Right lobe of liver (tissue), 6 donors: ENCODE results near the gene SLC24A4. TPM values are rescaled to one million over a fixed set of nuclear protein-coding genes. Genes with fewer than 3 reads are reported as not detected.
A peak's percentile ranks its signal among the peaks of the same experiment; 100 is the strongest.

Source experiments
- ATAC-seq, 4 donors: fragments of 200-7000 bp; cut with Tn5 transposase; one replicate each; pipeline ENCODE4 v1.9.1; 2020; ENCODE audit warnings: mild to moderate bottlenecking in 4 of 4, moderate library complexity in 4 of 4
- DNase-seq, 3 donors: peaks; one replicate each; pipeline ENCODE4 v3.0.0-alpha.2; 2020
- H3K27ac ChIP-seq, 3 donors: fragments of 200-600 bp; one replicate each; pipeline ENCODE4 v1.8.0; 2022
- H3K27me3 ChIP-seq, 2 donors: fragments of 200-600 bp; one replicate each; pipeline ENCODE4 v1.8.0; 2022
- H3K36me3 ChIP-seq, 4 donors: fragments of 200-600 bp; sonication (generic) in 1 of 4; one replicate each; pipeline versions ENCODE4 v1.5.1 to v1.8.0; 2017 to 2022; ENCODE audit warnings: control low read depth in 1 of 4
- H3K4me1 ChIP-seq, 4 donors: fragments of 200-600 bp; sonication (generic) in 1 of 4; one replicate each; pipeline versions ENCODE4 v1.5.1 to v1.8.0; 2017 to 2022; ENCODE audit warnings: control low read depth in 1 of 4
- H3K4me3 ChIP-seq, 3 donors: fragments of 200-600 bp; one replicate each; pipeline ENCODE4 v1.8.0; 2022
- H3K9me3 ChIP-seq, 4 donors: fragments of 200-600 bp; sonication (generic) in 1 of 4; one replicate each; pipeline versions ENCODE4 v1.5.1 to v1.8.0; 2017 to 2022; ENCODE audit warnings: control low read depth in 1 of 4
- CTCF ChIP-seq, 4 donors: fragments of 200-600 bp in 3 of 4; fragments of 450-650 bp in 1 of 4; IDR thresholded peaks; one replicate each; pipeline versions ENCODE4 v1.5.1 to v1.8.0; 2016 to 2022; ENCODE audit warnings: antibody characterized with exemption in 4 of 4, mild to moderate bottlenecking in 2 of 4
- POLR2A ChIP-seq: fragments of 450-650 bp; IDR thresholded peaks from one replicate; pipeline ENCODE4 v1.6.1; 2017; ENCODE audit warnings: antibody characterized with exemption, mild to moderate bottlenecking
- WGBS: methylation state at CpG from one replicate; pipeline ENCODE4 v1.1.6; 2018; ENCODE audit warnings: low coverage, low lambda C conversion rate; ENCODE audit not compliant: insufficient coverage; ENCODE audit errors: missing lambda C conversion rate; 5-methylcytosine and 5-hydroxymethylcytosine counted together
- intact Hi-C, 2 donors: fragments of 100-400 bp; cut with DNase I; formaldehyde crosslinking; loops; one replicate each; pipeline versions ENCODE4 v1.11.2 to v1.14.1; 2022
- total RNA-seq, 6 experiments: library from RNA; depleted of rRNA in 2 of 6; stranded (reverse); fragments of >200 nt in 2 of 6; fragmentation: NEBNext Ultra II Directional in 3 of 6; extraction: Animal tissue kit (Norgen Biotek cat#: 25700) in 3 of 6; gene quantifications; one replicate each; pipeline versions ENCODE4 v1.1.0 to v1.2.4, GENCODE V29; 2016 to 2023
- donor health status: DM: no; HTN: yes; CAD: no.
- donor health status: DM: no; HTN: no; CAD: no.
- donor health status: DM: no; HTN: no; CAD: no.
- donor health status: DM: no; HTN: yes; CAD: no.
- donor health status: DM: no; HTN: yes; CAD: no.

SLC24A4 gene
- total RNA-seq, 6 experiments from 2014 or later = 0.06 to 0.29 (median 0.21) TPM

GRCh38 chr14:92472860-92473259, 149.9 kb downstream of the SLC24A4 start:
- DNase-seq (no peak), ATAC-seq (peak in 2 of 4 donors; percentile 7 to 51)
- no peak for TF ChIP-seq CTCF (IDR thresholded peaks at IDR 0.05)
- no peak for TF ChIP-seq POLR2A
- Histone ChIP-seq H3K36me3 (no peaks in the 10 kb centered on the region), H3K27ac (no peak overlapping the region), H3K4me3 (no peak overlapping the region), H3K27me3 (no peaks in the 10 kb centered on the region), H3K4me1 (peaks cover 0 to 15% (median 3%) of the 10 kb centered on the region in 4 donors), H3K9me3 (no peaks in the 10 kb centered on the region)
- 60% methylated on average over 1 of the region's 1 CpG for WGBS
- intact Hi-C loops = no loop called here

GRCh38 chr14:92473261-92473968, 150.4 kb downstream of the SLC24A4 start:
- TF ChIP-seq POLR2A = no peak
- no peak for TF ChIP-seq CTCF (IDR thresholded peaks at IDR 0.05)
- H3K27ac ChIP-seq = no peak overlapping the region
- H3K9me3 ChIP-seq = no peaks in the 10 kb centered on the region
- WGBS = 25% methylated on average over 9 of the region's 9 CpGs
- H3K27me3 ChIP-seq = no peaks in the 10 kb centered on the region
- intact Hi-C loops = no loop called here
- H3K36me3 ChIP-seq = no peaks in the 10 kb centered on the region
- DNase-seq (no peak), ATAC-seq (peak; percentile 54 to 89 (median 80))
- H3K4me3 ChIP-seq = no peak overlapping the region
- H3K4me1 ChIP-seq = peaks cover 0 to 15% (median 3%) of the 10 kb centered on the region in 4 donors

GRCh38 chr14:92473969-92474535, 151.1 kb downstream of the SLC24A4 start:
- ATAC-seq (no peak), DNase-seq (no peak)
- WGBS = 83% methylated on average over 3 of the region's 3 CpGs

GRCh38 chr14:92475037-92475436, 152.1 kb downstream of the SLC24A4 start:
- TF ChIP-seq POLR2A = no peak
- TF ChIP-seq CTCF (IDR thresholded peaks at IDR 0.05) = no peak
- peak in 3 of 4 donors; percentile 34 to 57 (median 55) for ATAC-seq
- intact Hi-C loops = no loop called here
- H3K36me3 ChIP-seq = no peaks in the 10 kb centered on the region
- WGBS = 29% methylated on average over 1 of the region's 1 CpG
- no peaks in the 10 kb centered on the region for H3K9me3 ChIP-seq
- no peak overlapping the region for H3K4me3 ChIP-seq
- peaks cover 0 to 15% (median 3%) of the 10 kb centered on the region in 4 donors for H3K4me1 ChIP-seq
- no peak for DNase-seq
- peak overlapping the region in 1 of 3 donors; percentile 26 for H3K27ac ChIP-seq
- H3K27me3 ChIP-seq = no peaks in the 10 kb centered on the region

More at GRCh38 chr14:92473969-92474535, 151.1 kb downstream of the SLC24A4 start:
- Histone ChIP-seq H3K4me3 (no peak overlapping the region), H3K36me3 (no peaks in the 10 kb centered on the region), H3K27me3 (no peaks in the 10 kb centered on the region), H3K4me1 (peaks cover 0 to 15% (median 3%) of the 10 kb centered on the region in 4 donors), H3K27ac (no peak overlapping the region), H3K9me3 (no peaks in the 10 kb centered on the region)
- intact Hi-C loops = no loop called here
- TF ChIP-seq CTCF (IDR thresholded peaks at IDR 0.05) (no peak), POLR2A (no peak)
